8988T (cell line): ENCODE results near the gene STPG1.

Source experiments
- DNase-seq: peaks from one replicate; pipeline ENCODE4 v3.0.0; 2011

STPG1 gene

DNA sequence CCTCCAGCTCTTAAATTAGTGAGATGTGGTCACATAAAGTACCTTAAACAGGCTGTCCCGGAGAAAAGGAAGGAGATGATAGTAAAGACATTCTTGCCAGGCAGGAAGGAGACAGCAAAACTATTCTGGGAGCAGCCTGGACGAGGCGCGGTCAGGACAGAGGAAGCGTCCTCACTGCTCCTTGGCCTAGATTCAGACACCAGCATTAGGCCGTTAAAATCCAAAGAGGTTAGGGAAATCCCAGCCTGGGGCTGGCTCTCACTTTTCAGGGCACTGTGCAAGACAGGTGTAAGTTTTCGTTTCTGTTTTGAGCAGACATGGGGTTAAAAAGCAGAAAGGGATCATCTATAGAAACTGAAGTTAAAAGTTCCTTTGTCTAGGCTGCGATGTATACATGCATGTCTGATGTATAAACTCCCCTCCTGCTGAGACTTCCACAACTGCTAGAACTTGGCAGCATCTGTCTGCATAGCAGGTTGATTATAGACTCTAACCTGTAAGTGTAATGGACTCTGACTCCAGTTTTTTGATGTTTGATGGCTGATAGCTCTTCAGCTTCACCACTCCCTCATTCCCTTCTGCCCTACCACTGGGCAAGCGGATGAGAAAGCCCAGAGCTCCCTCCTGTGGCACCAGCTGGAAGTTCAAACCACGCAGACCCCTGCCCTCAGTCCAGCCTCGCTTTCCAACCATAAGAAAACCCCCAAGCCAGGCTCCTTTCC is 21.5 kb downstream of the STPG1 start:
- DNase-seq, result no peak

DNA sequence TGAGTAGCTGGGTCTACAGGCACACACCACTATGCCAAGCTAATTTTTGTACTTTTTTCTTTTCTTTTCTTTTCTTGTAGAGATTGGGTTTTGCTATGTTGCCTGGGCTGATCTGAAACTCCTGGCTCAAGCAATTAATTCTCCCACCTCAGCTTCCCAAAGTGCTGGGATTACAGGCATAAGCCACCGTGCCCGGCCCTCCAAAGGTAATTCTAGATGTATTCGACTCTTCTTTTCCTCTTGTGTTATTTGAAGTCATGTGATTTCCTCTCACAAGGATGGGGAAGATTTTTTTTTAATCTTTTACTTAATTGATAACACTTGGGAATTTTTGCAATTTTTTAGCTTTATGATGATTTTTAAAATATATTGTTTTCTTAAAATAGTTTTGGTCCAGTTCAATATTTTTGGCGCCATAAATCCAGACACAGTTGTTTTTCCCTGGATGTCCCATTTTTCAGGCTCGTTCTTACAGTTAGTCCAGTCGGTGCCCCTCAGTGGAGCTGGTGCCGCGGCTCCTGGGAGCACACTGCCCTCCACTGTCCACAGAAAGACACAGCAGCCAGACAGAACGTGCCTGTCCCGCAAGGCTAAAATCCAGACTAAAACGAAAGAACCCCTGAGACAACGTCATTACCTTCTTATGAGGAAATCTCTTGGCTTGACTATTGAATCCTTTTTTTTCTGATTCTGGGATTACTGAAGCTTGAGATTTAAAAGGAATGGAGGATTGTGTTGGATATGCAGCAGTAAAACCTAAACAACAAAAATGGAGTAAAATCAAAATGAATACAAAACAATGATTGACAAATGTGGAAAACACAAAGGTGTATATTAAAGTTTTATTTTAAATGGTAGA is 22.4 kb downstream of the STPG1 start:
- DNase-seq, result no peak

DNA sequence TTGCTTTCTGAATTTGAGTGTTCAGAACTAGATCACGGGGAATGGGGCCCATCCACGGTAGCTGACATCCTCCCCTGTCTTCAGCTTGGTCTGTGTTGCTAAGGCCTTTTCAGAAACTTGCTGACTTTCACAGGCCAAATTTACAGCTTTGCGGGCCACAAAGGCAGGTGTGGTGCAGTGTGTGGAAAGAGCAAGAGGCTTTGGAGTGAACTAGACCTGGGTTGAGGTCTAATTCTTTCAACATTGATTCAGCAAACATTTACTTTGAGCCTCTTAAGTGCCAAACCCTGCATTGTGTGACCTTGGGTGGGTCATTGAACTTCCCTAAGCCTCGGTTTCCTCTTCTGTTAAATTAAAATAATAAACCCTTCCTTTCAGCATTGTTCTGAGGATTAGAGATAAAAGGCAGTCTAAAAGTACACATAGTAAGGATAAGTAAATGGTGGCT is 24.3 kb downstream of the STPG1 start:
- DNase-seq, result no peak

GRCh38 chr1:24388331-24388885 is 25.2 kb downstream of the STPG1 start:
- DNase-seq, result no peak

GRCh38 chr1:24387636-24388175 is 25.9 kb downstream of the STPG1 start:
- DNase-seq, result no peak

DNA sequence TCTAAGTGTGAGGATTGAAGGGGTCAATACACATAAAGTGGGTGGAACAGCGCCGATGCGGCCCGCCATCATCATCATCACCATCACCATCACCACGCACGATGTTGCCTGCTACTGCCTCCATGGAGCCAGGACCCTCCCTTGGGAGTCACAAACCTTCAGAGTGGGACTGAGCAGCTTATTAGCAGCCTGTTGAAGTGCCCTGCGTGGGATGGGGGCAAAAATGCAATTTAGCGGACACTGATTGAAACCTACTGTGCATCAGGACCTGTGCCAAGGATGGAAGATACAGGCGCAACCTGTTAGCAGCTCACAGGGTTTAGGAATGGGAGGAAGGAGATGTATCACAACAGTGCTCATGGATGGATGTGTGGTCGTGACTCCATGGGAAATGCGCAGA is 26.7 kb downstream of the STPG1 start:
- no peak for DNase-seq

GRCh38 chr1:24386241-24386640 is 27.3 kb downstream of the STPG1 start:
- DNase-seq, result no peak

GRCh38 chr1:24385160-24385940 is 28.2 kb downstream of the STPG1 start:
- no peak for DNase-seq

DNA sequence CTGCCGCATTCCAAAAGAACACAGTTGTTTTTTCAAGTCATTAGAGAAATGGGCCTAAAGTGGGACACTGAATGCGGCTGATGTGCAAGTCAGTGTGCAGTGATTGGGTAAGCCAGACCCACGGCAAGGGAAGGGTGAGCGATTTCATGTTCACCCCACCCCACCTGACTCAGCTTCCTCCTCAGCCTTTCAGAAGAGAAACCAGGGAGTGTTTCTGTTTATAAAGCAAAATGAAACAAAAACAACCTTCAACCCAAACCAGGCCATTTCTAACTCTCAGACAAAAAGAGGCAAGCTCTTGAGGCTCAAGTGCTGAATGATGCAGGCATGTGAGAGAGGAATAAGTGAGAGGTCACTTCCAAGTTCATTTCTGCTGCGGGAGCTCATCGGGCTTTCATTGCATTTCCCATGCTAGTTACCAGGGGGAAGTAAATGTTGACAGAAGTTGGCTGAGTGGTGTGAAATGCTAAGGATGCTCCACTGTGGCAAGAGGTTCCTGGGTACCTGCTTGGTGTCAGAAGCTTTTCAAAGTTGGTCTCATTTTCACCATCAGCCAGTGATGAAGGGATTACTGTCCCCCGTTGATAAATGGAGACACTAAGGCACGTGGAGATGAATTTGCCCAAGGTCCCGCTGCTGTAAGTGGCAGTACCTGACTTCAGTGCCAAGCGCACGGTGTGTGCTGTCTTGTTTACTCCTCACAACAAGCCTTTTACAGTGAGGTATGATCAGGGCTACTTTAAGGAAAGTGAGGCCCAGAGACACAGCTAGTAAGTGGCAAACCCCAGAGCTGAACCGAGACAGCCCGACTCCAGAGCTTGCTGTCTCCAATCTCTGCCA is 29.1 kb downstream of the STPG1 start:
- no peak for DNase-seq

DNA sequence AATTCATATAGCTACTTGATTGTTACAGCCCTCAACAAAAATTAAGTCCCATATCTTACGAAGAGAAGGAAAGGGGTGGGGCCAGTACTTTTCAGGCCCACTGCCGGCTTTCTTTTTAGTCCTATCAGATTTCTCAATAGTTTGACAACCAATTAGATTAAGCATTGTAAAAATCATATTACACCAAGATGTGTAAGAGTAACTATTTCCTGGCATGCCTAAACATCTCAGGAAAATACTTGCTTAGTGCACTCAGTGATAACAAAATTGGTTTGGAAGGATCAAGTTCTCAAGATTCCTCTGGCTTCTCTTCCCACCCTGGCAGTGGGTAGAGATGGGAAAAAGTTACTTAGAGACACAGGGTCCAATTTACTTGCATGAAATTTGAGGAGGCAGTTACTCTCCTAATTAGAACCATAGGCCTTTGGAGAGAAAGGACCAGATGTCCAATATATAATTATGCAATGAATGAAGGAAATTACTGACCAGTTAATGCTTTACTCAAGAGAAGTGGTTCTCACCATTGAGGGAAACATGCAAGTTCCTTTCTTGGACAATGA is 30.1 kb downstream of the STPG1 start:
- DNase-seq, result no peak

GRCh38 chr1:24382165-24382577 is 31.4 kb downstream of the STPG1 start:
- no peak for DNase-seq

DNA sequence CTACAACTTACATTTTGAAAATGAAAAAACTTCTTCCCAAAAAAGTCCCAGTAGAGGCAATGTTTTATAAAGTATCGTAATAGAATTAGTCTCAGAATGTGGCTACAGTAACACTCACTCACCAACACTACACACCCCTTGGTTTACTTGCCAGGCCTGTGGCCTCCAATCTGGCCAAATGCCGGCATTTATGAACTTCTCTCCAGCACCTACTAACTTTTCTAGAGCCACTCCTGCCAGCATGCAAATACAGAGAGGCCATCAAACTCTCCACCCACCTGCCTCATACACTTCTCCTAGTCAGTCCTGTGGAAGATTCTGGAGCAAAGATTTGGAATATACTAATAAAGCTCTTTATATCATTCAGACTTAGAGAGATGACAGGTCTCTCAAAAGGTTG is 32.3 kb downstream of the STPG1 start:
- DNase-seq, result no peak

GRCh38 chr1:24380508-24380907 is 33.1 kb downstream of the STPG1 start:
- no peak for DNase-seq

DNA sequence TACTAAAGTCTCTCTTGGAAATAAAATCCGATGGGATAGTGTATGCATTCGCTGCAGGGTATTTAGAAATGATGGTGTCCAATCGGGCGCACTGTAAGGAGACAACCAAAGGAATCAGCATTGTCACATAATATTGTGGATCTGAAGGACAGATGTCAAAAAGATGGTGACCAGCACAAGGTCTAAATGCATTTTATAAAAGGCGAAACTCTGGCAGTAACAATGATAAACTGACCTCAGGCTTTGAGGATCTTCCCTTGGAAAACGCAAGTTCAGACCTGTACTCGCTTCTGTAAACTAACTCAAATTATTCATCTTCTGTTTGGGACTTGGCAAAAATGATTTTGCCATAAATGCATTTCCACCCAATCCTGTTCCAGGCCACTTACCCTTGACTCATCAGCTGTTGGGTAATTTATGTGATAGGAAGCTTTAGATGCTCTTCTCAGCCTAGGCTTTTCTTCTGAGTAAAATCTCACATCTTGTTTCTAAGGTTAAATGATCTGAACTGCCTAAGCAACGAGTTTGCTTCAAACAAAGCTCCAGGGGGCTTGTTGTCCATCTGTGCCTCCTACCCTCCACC is 33.8 kb downstream of the STPG1 start:
- no peak for DNase-seq

GRCh38 chr1:24374891-24375786 is 38.4 kb downstream of the STPG1 start:
- no peak for DNase-seq

GRCh38 chr1:24373710-24374109 is 39.9 kb downstream of the STPG1 start:
- DNase-seq, result no peak

- no peak for DNase-seq
Measured at GRCh38 chr1:24373044-24373443, 40.5 kb downstream of the STPG1 start.

- no peak for DNase-seq
Measured at GRCh38 chr1:24369801-24370200, 43.8 kb downstream of the STPG1 start.

DNA sequence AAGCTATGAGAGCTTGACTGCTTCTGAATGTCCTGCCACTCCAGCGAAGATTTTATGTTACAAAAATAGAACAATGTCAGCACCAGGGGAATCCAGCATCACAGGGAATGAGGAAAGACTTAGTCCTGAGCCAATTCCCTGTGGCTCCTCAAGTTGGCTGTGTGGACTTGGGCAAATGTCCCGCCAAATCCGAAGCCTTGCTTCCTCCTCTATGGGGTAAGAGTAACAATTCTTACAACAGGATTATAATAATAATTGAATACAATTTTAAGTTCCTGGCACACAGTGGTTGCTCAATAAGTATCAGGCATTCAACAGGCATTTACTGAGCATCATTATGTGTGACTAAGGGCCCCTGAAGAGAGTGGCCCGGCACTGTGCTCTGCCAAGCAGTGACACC is 44.4 kb downstream of the STPG1 start:
- no peak for DNase-seq

GRCh38 chr1:24366707-24367106 is 46.9 kb downstream of the STPG1 start:
- no peak for DNase-seq
